ENCODE results near the gene MDH1. TPM values are rescaled to one million over a fixed set of nuclear protein-coding genes. Genes with fewer than 3 reads are reported as not detected.
"Not testable (repeated sequence)": the region's sequence is repeated elsewhere in the genome, so short reads cannot be mapped to it uniquely, and the experiment has no call there.

The MDH1 gene
- polyA plus RNA-seq, 1 donor from 2014 or later = 511 TPM

- H3K27me3 ChIP-seq (ENCODE audit: insufficient read depth, low read depth, low read length); H3F3A ChIP-seq (ENCODE audit: insufficient read depth, low read length, poor library complexity, severe bottlenecking); H3K4me3 ChIP-seq (ENCODE audit: low read length); H3K4me2 ChIP-seq (ENCODE audit: low read length); H3K36me3 ChIP-seq (ENCODE audit: insufficient read depth, low read length); H3K9ac ChIP-seq (ENCODE audit: low read length); H3K9me2 ChIP-seq (ENCODE audit: insufficient read depth, low read length); H4K20me1 ChIP-seq (ENCODE audit: insufficient read depth); H3K9me3 ChIP-seq (ENCODE audit: low read length); H3K79me2 ChIP-seq (replicated peaks; ENCODE audit: insufficient read depth, low read length); H2AFZ ChIP-seq (ENCODE audit: low read depth, low read length); H3K27ac ChIP-seq (ENCODE audit: low read length): not testable (repeated sequence)
These were observed 35.0 kb downstream of the MDH1 start for GRCh38 chr2:63623763-63624162.

GRCh38 chr2:63627866-63628265 is 39.1 kb downstream of the MDH1 start:
- no peaks in the 10 kb centered on the region for H3K36me3 ChIP-seq (ENCODE audit: insufficient read depth, low read length)
- no peak overlapping the region for H3K4me3 ChIP-seq (ENCODE audit: low read length)
- no peaks in the 10 kb centered on the region for H3K9me2 ChIP-seq (ENCODE audit: insufficient read depth, low read length)
- no peaks in the 10 kb centered on the region for H3K27me3 ChIP-seq (ENCODE audit: insufficient read depth, low read depth, low read length)
- no peak overlapping the region for H2AFZ ChIP-seq (ENCODE audit: low read depth, low read length)
- H3K27ac ChIP-seq (ENCODE audit: low read length) = no peak overlapping the region
- no peak overlapping the region for H3K9ac ChIP-seq (ENCODE audit: low read length)
- H3K4me2 ChIP-seq (ENCODE audit: low read length) = no peak overlapping the region
- H3F3A ChIP-seq (ENCODE audit: insufficient read depth, low read length, poor library complexity, severe bottlenecking) = no peaks in the 10 kb centered on the region
- TF ChIP-seq SMC3 (conservative IDR thresholded peaks at IDR 0.05; ENCODE audit: poor library complexity) (no peak), EP300 (conservative IDR thresholded peaks at IDR 0.05; ENCODE audit: poor library complexity, severe bottlenecking) (no peak), RAD21 (conservative IDR thresholded peaks at IDR 0.05) (no peak), EZH2 (IDR thresholded peaks at IDR 0.05; ENCODE audit: borderline replicate concordance, insufficient read depth, low read length, poor library complexity, severe bottlenecking) (no peak), TAF1 (IDR thresholded peaks at IDR 0.05; ENCODE audit: low read depth) (no peak), REST (IDR thresholded peaks at IDR 0.05; ENCODE audit: borderline replicate concordance) (no peak), POLR2AphosphoS5 (IDR thresholded peaks at IDR 0.05) (no peak), CTCF (IDR thresholded peaks at IDR 0.05; ENCODE audit: poor library complexity, severe bottlenecking) (no peak), MXI1 (conservative IDR thresholded peaks at IDR 0.05; ENCODE audit: poor library complexity, severe bottlenecking) (no peak)
- H3K9me3 ChIP-seq (ENCODE audit: low read length) = no peaks in the 10 kb centered on the region
- no peaks in the 10 kb centered on the region for H3K79me2 ChIP-seq (replicated peaks; ENCODE audit: insufficient read depth, low read length)
- H4K20me1 ChIP-seq (ENCODE audit: insufficient read depth) = no peaks in the 10 kb centered on the region

GRCh38 chr2:63628403-63628942 is 39.7 kb downstream of the MDH1 start:
- no peaks in the 10 kb centered on the region for H3K27me3 ChIP-seq (ENCODE audit: insufficient read depth, low read depth, low read length)
- no peaks in the 10 kb centered on the region for H3K36me3 ChIP-seq (ENCODE audit: insufficient read depth, low read length)
- H3K4me3 ChIP-seq (ENCODE audit: low read length) = no peak overlapping the region
- H3K4me2 ChIP-seq (ENCODE audit: low read length) = no peak overlapping the region
- no peaks in the 10 kb centered on the region for H3F3A ChIP-seq (ENCODE audit: insufficient read depth, low read length, poor library complexity, severe bottlenecking)
- H2AFZ ChIP-seq (ENCODE audit: low read depth, low read length) = no peak overlapping the region
- H3K9me2 ChIP-seq (ENCODE audit: insufficient read depth, low read length) = no peaks in the 10 kb centered on the region
- no peak overlapping the region for H3K27ac ChIP-seq (ENCODE audit: low read length)
- TF ChIP-seq SMC3 (conservative IDR thresholded peaks at IDR 0.05; ENCODE audit: poor library complexity) = no peak
- no peak for TF ChIP-seq MXI1 (conservative IDR thresholded peaks at IDR 0.05; ENCODE audit: poor library complexity, severe bottlenecking)
- TF ChIP-seq TAF1 (IDR thresholded peaks at IDR 0.05; ENCODE audit: low read depth) = no peak
- TF ChIP-seq REST (IDR thresholded peaks at IDR 0.05; ENCODE audit: borderline replicate concordance) = no peak
- TF ChIP-seq RAD21 (conservative IDR thresholded peaks at IDR 0.05) = no peak
- no peak for TF ChIP-seq CTCF (IDR thresholded peaks at IDR 0.05; ENCODE audit: poor library complexity, severe bottlenecking)
- no peak for TF ChIP-seq POLR2AphosphoS5 (IDR thresholded peaks at IDR 0.05)
- TF ChIP-seq EZH2 (IDR thresholded peaks at IDR 0.05; ENCODE audit: borderline replicate concordance, insufficient read depth, low read length, poor library complexity, severe bottlenecking) = no peak
- TF ChIP-seq EP300 (conservative IDR thresholded peaks at IDR 0.05; ENCODE audit: poor library complexity, severe bottlenecking) = no peak
- no peaks in the 10 kb centered on the region for H3K79me2 ChIP-seq (replicated peaks; ENCODE audit: insufficient read depth, low read length)
- H3K9me3 ChIP-seq (ENCODE audit: low read length) = no peaks in the 10 kb centered on the region
- H3K9ac ChIP-seq (ENCODE audit: low read length) = no peak overlapping the region
- no peaks in the 10 kb centered on the region for H4K20me1 ChIP-seq (ENCODE audit: insufficient read depth)
